Panc1 (cell line): ENCODE data around the gene CREB3L1. TPM values are rescaled to one million over a fixed set of nuclear protein-coding genes. Genes with fewer than 3 reads are reported as not detected.

Experiments used
- ATAC-seq: fragments of 200-7000 bp; cut with Tn5 transposase; 2 replicates; pipeline ENCODE4 v1.9.1; 2020; ENCODE audit warnings: mild to moderate bottlenecking, moderate library complexity
- BruUV-seq: library from RNA; stranded (reverse); fragments of 400-500 nt; replicated peaks from 2 replicates; lab custom pipeline; 2021; lab: Mats Ljungman, UMichigan
- CTCF ChIA-PET: fragments of 300-600 bp; sonication (Branson Sonifier 250); formaldehyde crosslinking; loops from one replicate; lab custom pipeline; 2022; ENCODE audit warnings: antibody characterized with exemption; lab: Charles Lee
- POLR2A ChIA-PET: fragments of 300-600 bp; sonication (Branson Sonifier 250); formaldehyde crosslinking; loops from one replicate; lab custom pipeline; 2022; ENCODE audit warnings: antibody characterized with exemption; lab: Charles Lee
- DNase-seq: peaks from one replicate; pipeline ENCODE4 v3.0.0-alpha.2; 2010; ENCODE audit warnings: low read depth, low spot score
- H3K27ac ChIP-seq: 2 replicates; pipeline ENCODE4 v1.5.1; 2011; ENCODE audit warnings: mild to moderate bottlenecking, low read length, inconsistent platforms
- H3K27me3 ChIP-seq: fragments of 200-500 bp; sonication (Bioruptor generic); 2 replicates; pipeline ENCODE4 v1.6.0; 2014; ENCODE audit warnings: low read length, inconsistent platforms; ENCODE audit not compliant: control insufficient read depth, insufficient read depth
- H3K36me3 ChIP-seq: fragments of 200-500 bp; sonication (Bioruptor generic); 2 replicates; pipeline ENCODE4 v1.5.1; 2014; ENCODE audit warnings: inconsistent platforms, mild to moderate bottlenecking, low read length, moderate library complexity; ENCODE audit not compliant: control insufficient read depth, insufficient read depth
- H3K4me1 ChIP-seq: 2 replicates; pipeline ENCODE4 v1.5.1; 2011; ENCODE audit warnings: inconsistent platforms, mild to moderate bottlenecking, low read length, moderate library complexity; ENCODE audit not compliant: control insufficient read depth, insufficient read depth
- H3K4me3 ChIP-seq, 2 experiments: 2 replicates each; pipeline ENCODE4 v1.5.1; 2011 to 2012; ENCODE audit warnings: low read depth in 2 of 2, low read length in 2 of 2, mild to moderate bottlenecking in 2 of 2, inconsistent platforms in 1 of 2, moderate library complexity in 1 of 2
- H3K9me3 ChIP-seq: fragments of 200-500 bp; sonication (Bioruptor generic); 2 replicates; pipeline ENCODE4 v1.5.1; 2014; ENCODE audit warnings: low read depth, mild to moderate bottlenecking, inconsistent platforms, low read length, moderate library complexity; ENCODE audit not compliant: control insufficient read depth, insufficient read depth
- POLR2AphosphoS5 ChIP-seq: IDR thresholded peaks from 2 replicates; pipeline ENCODE4 v1.6.1; 2012; ENCODE audit warnings: mild to moderate bottlenecking, low read depth, low read length, moderate library complexity
- SIN3A ChIP-seq: IDR thresholded peaks from 2 replicates; pipeline ENCODE4 v1.6.1; 2012; ENCODE audit warnings: low read depth, mild to moderate bottlenecking, low read length, moderate library complexity, borderline replicate concordance; ENCODE audit not compliant: insufficient read depth
- TCF7L2 ChIP-seq: IDR thresholded peaks from 2 replicates; pipeline ENCODE4 v1.6.1; 2011; ENCODE audit warnings: mild to moderate bottlenecking, low read depth, low read length, inconsistent platforms
- in situ Hi-C: cut with HindIII; loops from 2 replicates; pipeline ENCODE4 v1.10.0; 2016; ENCODE audit warnings: low sequenced_read_pairs, low pct_unique_long_range_greater_than_20kb
- intact Hi-C: fragments of 100-400 bp; cut with micrococcal nuclease; formaldehyde crosslinking; loops from one replicate; pipeline ENCODE4 v1.10.0; 2022; ENCODE audit not compliant: unreplicated experiment
- total RNA-seq: library from RNA; stranded (reverse); gene quantifications from one replicate; pipeline ENCODE4 v1.2.1, GENCODE V29; 2021; ENCODE audit not compliant: unreplicated experiment
- TF ChIP-seq, protein P1 (sequence below): fragments of 450-650 bp; IDR thresholded peaks from 2 replicates; pipeline ENCODE4 v1.5.1; 2017; ENCODE audit warnings: mild to moderate bottlenecking
- TF ChIP-seq, protein P2 (sequence below), 2 experiments: IDR thresholded peaks; 2 replicates each; pipeline ENCODE4 v1.6.1; 2011 to 2012; ENCODE audit warnings: low read depth in 2 of 2, control low read depth in 1 of 2, low read length in 1 of 2, mild to moderate bottlenecking in 1 of 2, moderate library complexity in 1 of 2; ENCODE audit not compliant: insufficient read depth in 1 of 2

The CREB3L1 gene
- total RNA-seq, 1 experiment from 2014 or later = 35.6 TPM

- no peak for ATAC-seq
- in situ Hi-C loops = no loop called here
- intact Hi-C loops = no loop called here
- Histone ChIP-seq H3K9me3 (no peaks in the 10 kb centered on the region), H3K27me3 (peaks cover 13% of the 10 kb centered on the region), H3K4me1 (no peaks in the 10 kb centered on the region), H3K36me3 (no peaks in the 10 kb centered on the region), H3K27ac (no peak overlapping the region), H3K4me3 (no peak overlapping the region)
- ChIA-PET POLR2A (no interaction called here), CTCF (interaction anchor here (0.5 to 0.8 kb wide), 2 partner anchors 11 to 20 kb away, joined by 3 read pairs; no protein-coding TSS in a partner anchor)
- no peak for DNase-seq
- no TSS peak for BruUV-seq
- TF ChIP-seq, protein P1, sequence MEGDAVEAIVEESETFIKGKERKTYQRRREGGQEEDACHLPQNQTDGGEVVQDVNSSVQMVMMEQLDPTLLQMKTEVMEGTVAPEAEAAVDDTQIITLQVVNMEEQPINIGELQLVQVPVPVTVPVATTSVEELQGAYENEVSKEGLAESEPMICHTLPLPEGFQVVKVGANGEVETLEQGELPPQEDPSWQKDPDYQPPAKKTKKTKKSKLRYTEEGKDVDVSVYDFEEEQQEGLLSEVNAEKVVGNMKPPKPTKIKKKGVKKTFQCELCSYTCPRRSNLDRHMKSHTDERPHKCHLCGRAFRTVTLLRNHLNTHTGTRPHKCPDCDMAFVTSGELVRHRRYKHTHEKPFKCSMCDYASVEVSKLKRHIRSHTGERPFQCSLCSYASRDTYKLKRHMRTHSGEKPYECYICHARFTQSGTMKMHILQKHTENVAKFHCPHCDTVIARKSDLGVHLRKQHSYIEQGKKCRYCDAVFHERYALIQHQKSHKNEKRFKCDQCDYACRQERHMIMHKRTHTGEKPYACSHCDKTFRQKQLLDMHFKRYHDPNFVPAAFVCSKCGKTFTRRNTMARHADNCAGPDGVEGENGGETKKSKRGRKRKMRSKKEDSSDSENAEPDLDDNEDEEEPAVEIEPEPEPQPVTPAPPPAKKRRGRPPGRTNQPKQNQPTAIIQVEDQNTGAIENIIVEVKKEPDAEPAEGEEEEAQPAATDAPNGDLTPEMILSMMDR = no peak
- TF ChIP-seq SIN3A (no peak), TCF7L2 (no peak), POLR2AphosphoS5 (no peak)
- TF ChIP-seq, protein P2, sequence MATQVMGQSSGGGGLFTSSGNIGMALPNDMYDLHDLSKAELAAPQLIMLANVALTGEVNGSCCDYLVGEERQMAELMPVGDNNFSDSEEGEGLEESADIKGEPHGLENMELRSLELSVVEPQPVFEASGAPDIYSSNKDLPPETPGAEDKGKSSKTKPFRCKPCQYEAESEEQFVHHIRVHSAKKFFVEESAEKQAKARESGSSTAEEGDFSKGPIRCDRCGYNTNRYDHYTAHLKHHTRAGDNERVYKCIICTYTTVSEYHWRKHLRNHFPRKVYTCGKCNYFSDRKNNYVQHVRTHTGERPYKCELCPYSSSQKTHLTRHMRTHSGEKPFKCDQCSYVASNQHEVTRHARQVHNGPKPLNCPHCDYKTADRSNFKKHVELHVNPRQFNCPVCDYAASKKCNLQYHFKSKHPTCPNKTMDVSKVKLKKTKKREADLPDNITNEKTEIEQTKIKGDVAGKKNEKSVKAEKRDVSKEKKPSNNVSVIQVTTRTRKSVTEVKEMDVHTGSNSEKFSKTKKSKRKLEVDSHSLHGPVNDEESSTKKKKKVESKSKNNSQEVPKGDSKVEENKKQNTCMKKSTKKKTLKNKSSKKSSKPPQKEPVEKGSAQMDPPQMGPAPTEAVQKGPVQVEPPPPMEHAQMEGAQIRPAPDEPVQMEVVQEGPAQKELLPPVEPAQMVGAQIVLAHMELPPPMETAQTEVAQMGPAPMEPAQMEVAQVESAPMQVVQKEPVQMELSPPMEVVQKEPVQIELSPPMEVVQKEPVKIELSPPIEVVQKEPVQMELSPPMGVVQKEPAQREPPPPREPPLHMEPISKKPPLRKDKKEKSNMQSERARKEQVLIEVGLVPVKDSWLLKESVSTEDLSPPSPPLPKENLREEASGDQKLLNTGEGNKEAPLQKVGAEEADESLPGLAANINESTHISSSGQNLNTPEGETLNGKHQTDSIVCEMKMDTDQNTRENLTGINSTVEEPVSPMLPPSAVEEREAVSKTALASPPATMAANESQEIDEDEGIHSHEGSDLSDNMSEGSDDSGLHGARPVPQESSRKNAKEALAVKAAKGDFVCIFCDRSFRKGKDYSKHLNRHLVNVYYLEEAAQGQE (IDR thresholded peaks at IDR 0.05; ENCODE audit: insufficient read depth in 1 of 2, low read depth in 2 of 2, low read length in 1 of 2) = no peak
Measured at GRCh38 chr11:46330154-46330553, 52.7 kb downstream of the CREB3L1 start.

DNA sequence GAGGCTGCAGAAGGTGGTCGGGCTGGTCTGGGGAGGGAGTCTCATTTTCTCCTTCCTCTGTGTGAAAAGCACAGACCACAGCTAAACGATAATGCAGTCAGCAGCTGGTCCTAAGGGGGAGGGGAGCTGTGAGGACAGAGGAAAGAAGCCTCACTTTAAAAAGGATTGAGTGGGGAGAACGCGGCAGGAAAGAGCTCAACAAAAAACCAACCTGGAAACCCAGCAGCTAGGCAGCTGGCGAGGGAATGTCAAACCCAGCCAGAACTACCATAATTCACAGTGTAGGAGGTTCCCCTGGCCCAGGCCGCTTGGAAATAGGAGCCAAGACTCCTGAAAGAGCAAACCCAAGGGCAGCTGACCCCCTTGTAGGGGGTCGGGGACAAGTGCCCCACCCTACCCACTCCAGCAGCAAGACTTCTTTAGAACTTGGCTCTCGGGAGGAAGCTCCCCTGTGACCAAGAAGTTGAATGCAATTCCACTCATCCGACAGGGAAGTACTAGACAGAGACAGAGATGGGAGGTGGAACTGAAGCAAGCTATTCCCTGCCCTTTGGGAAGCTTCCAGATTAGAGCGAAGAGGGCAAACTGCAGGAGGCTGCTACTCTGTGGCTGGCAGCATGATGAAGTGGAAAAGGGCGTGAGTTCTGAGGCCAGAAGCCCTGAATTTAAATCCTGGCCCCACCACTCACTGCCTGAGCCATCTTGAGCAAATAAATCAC lies 53.3 kb downstream of the CREB3L1 start:
- POLR2A ChIA-PET = no interaction called here
- in situ Hi-C loops = no loop called here
- ATAC-seq (no peak), DNase-seq (no peak)
- TF ChIP-seq POLR2AphosphoS5 (no peak), TCF7L2 (no peak), SIN3A (no peak)
- TF ChIP-seq, protein P1 = no peak
- TF ChIP-seq, protein P2 (IDR thresholded peaks at IDR 0.05; ENCODE audit: insufficient read depth in 1 of 2, low read depth in 2 of 2, low read length in 1 of 2) = no peak
- Histone ChIP-seq H3K4me1 (no peaks in the 10 kb centered on the region), H3K27me3 (peaks cover 13% of the 10 kb centered on the region), H3K27ac (no peak overlapping the region), H3K36me3 (no peaks in the 10 kb centered on the region), H3K4me3 (no peak overlapping the region), H3K9me3 (no peaks in the 10 kb centered on the region)
- intact Hi-C loops = no loop called here
- CTCF ChIA-PET = interaction anchor here (0.8 kb wide), 1 partner anchor 20 kb away, joined by 3 read pairs; no protein-coding TSS in a partner anchor
- BruUV-seq = no TSS peak
